ENCODE measurements around the gene CHAT.

CHAT gene

DNA sequence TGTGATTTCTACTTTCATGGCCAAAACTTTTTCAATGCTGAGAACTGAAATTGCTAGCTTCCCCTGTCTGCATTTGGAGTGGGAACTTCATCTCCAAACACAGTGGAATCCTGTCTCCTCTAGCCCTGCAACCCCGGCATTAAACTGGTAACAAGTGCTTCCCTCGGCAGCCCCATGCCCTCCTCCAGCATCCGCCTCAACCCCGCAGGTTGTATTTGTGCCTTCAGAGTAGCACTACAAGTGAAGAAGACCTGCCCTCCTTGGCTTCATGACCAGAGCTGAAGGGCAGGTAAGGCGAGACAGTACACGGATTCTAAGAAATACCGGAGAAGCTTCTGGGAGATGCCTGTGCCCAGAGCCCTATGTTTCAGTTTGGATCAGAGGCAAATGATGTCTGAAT, 82.5 kb downstream of the CHAT start:
- H2AFZ ChIP-seq (ENCODE audit: low read depth, low read length), result no peak overlapping the region
- H3K4me1 ChIP-seq (ENCODE audit: control insufficient read depth, insufficient read depth, low read depth, low read length), result no peaks in the 10 kb centered on the region
- H3K27ac ChIP-seq (ENCODE audit: low read length, poor library complexity, severe bottlenecking), result no peak overlapping the region
- no peaks in the 10 kb centered on the region for H3K79me1 ChIP-seq (replicated peaks; ENCODE audit: low read length, poor library complexity, severe bottlenecking)
- no peak overlapping the region for H2AK5ac ChIP-seq (ENCODE audit: low read length, severe bottlenecking)
- no peak overlapping the region for H3K14ac ChIP-seq (ENCODE audit: low read length in 2 of 2)
- 84% methylated on average over 7 of the region's 7 CpGs for WGBS
- H3K18ac ChIP-seq (ENCODE audit: low read depth in 1 of 2, low read length in 2 of 2), result no peak overlapping the region
- no peak overlapping the region for H3K9ac ChIP-seq (ENCODE audit: low read length)
- H3K36me3 ChIP-seq (ENCODE audit: control insufficient read depth in 1 of 2, insufficient read depth in 2 of 2, low read depth in 1 of 2, low read length in 2 of 2), result no peaks in the 10 kb centered on the region
- H4K91ac ChIP-seq (ENCODE audit: low read length), result no peak overlapping the region
- no peak overlapping the region for H3K4ac ChIP-seq (ENCODE audit: low read depth in 1 of 2, low read length in 2 of 2)
- no peak overlapping the region for H2BK120ac ChIP-seq (ENCODE audit: low read depth, low read length)
- H3K4me2 ChIP-seq (ENCODE audit: low read length, poor library complexity, severe bottlenecking), result no peak overlapping the region
- no peak overlapping the region for H2BK15ac ChIP-seq (ENCODE audit: low read depth, poor library complexity, severe bottlenecking)
- no peak overlapping the region for H3K4me3 ChIP-seq (ENCODE audit: insufficient read depth in 1 of 2, low read depth in 1 of 2, low read length in 2 of 2)
- no peak overlapping the region for H3K23ac ChIP-seq (ENCODE audit: low read length in 2 of 2)
- no peak overlapping the region for H2BK5ac ChIP-seq (ENCODE audit: low read depth, low read length, poor library complexity, severe bottlenecking)
- H3K9me3 ChIP-seq (ENCODE audit: control insufficient read depth, low read length), result peaks cover 3% of the 10 kb centered on the region
- peaks cover 20 to 74% of the 10 kb centered on the region in 2 experiments for H3K27me3 ChIP-seq (ENCODE audit: control insufficient read depth in 1 of 2, insufficient read depth in 1 of 2, low read length in 2 of 2)
- H4K8ac ChIP-seq (ENCODE audit: low read length), result no peak overlapping the region
- no peak for DNase-seq
- H2BK12ac ChIP-seq (ENCODE audit: low read length in 2 of 2), result no peak overlapping the region

DNA sequence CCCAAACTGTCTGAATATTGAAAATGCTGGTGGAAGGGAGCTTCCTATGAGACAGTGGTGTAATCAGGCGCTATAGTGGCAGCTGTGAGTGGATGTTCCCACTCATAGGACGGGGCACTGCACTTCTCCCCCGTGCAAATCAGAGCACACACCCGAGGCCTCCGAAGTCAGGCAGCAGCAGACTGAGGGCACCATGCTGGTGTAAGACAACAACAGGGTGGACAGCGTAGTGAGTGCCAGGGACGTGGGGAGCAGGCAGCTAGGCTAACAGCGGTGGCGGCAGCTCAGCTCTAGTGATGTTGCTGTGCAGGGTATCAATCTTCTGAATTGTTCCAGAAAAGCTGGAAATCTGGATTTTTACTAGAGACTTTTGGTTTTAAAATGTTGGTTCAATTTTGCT, 84.8 kb downstream of the CHAT start:
- no peak overlapping the region for H2AK5ac ChIP-seq (ENCODE audit: low read length, severe bottlenecking)
- no peak overlapping the region for H4K8ac ChIP-seq (ENCODE audit: low read length)
- no peak overlapping the region for H3K27ac ChIP-seq (ENCODE audit: low read length, poor library complexity, severe bottlenecking)
- H3K23ac ChIP-seq (ENCODE audit: low read length in 2 of 2), result no peak overlapping the region
- 80% methylated on average over 9 of the region's 9 CpGs for WGBS
- H2BK15ac ChIP-seq (ENCODE audit: low read depth, poor library complexity, severe bottlenecking), result no peak overlapping the region
- no peak overlapping the region for H3K4ac ChIP-seq (ENCODE audit: low read depth in 1 of 2, low read length in 2 of 2)
- H3K18ac ChIP-seq (ENCODE audit: low read depth in 1 of 2, low read length in 2 of 2), result no peak overlapping the region
- H3K4me1 ChIP-seq (ENCODE audit: control insufficient read depth, insufficient read depth, low read depth, low read length), result no peaks in the 10 kb centered on the region
- H2BK120ac ChIP-seq (ENCODE audit: low read depth, low read length), result no peak overlapping the region
- H2AFZ ChIP-seq (ENCODE audit: low read depth, low read length), result no peak overlapping the region
- no peaks in the 10 kb centered on the region for H3K79me1 ChIP-seq (replicated peaks; ENCODE audit: low read length, poor library complexity, severe bottlenecking)
- no peak overlapping the region for H2BK5ac ChIP-seq (ENCODE audit: low read depth, low read length, poor library complexity, severe bottlenecking)
- H3K9ac ChIP-seq (ENCODE audit: low read length), result no peak overlapping the region
- H2BK12ac ChIP-seq (ENCODE audit: low read length in 2 of 2), result no peak overlapping the region
- no peak overlapping the region for H3K4me3 ChIP-seq (ENCODE audit: insufficient read depth in 1 of 2, low read depth in 1 of 2, low read length in 2 of 2)
- H3K4me2 ChIP-seq (ENCODE audit: low read length, poor library complexity, severe bottlenecking), result no peak overlapping the region
- H3K36me3 ChIP-seq (ENCODE audit: control insufficient read depth in 1 of 2, insufficient read depth in 2 of 2, low read depth in 1 of 2, low read length in 2 of 2), result no peaks in the 10 kb centered on the region
- no peaks in the 10 kb centered on the region for H3K9me3 ChIP-seq (ENCODE audit: control insufficient read depth, low read length)
- no peak overlapping the region for H3K14ac ChIP-seq (ENCODE audit: low read length in 2 of 2)
- peaks cover 5 to 52% of the 10 kb centered on the region in 2 experiments for H3K27me3 ChIP-seq (ENCODE audit: control insufficient read depth in 1 of 2, insufficient read depth in 1 of 2, low read length in 2 of 2)
- DNase-seq, result no peak
- no peak overlapping the region for H4K91ac ChIP-seq (ENCODE audit: low read length)

DNA sequence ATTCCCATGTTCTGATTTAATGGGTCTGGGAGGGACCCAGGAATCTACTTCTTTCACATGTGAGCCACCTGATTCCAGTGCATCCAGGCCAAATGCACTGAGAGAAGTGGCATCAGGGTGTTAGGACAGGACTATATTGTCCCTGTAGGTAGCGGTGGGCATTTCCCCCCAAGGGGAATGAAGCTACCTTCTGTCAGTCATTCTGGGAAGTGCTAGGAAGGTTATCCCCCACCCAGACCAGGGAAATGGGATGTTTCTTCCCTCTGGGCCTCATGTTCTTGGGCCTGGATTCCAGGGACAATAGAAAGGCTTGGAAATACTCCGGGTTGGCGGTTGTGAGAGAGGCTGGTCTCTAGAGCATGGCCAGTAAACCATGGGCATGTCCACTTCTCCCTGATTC, 86.4 kb downstream of the CHAT start:
- Histone ChIP-seq H4K8ac (ENCODE audit: low read length) (no peak overlapping the region), H3K9me3 (ENCODE audit: control insufficient read depth, low read length) (no peaks in the 10 kb centered on the region), H3K27me3 (ENCODE audit: control insufficient read depth in 1 of 2, insufficient read depth in 1 of 2, low read length in 2 of 2) (peaks cover 1 to 44% of the 10 kb centered on the region in 2 experiments), H4K91ac (ENCODE audit: low read length) (no peak overlapping the region), H3K14ac (ENCODE audit: low read length in 2 of 2) (no peak overlapping the region), H3K23ac (ENCODE audit: low read length in 2 of 2) (no peak overlapping the region), H2AK5ac (ENCODE audit: low read length, severe bottlenecking) (no peak overlapping the region), H3K4me2 (ENCODE audit: low read length, poor library complexity, severe bottlenecking) (no peak overlapping the region), H2BK120ac (ENCODE audit: low read depth, low read length) (no peak overlapping the region), H3K4ac (ENCODE audit: low read depth in 1 of 2, low read length in 2 of 2) (no peak overlapping the region), H3K4me3 (ENCODE audit: insufficient read depth in 1 of 2, low read depth in 1 of 2, low read length in 2 of 2) (no peak overlapping the region), H3K27ac (ENCODE audit: low read length, poor library complexity, severe bottlenecking) (no peak overlapping the region), H3K36me3 (ENCODE audit: control insufficient read depth in 1 of 2, insufficient read depth in 2 of 2, low read depth in 1 of 2, low read length in 2 of 2) (no peaks in the 10 kb centered on the region), H3K79me1 (replicated peaks; ENCODE audit: low read length, poor library complexity, severe bottlenecking) (no peaks in the 10 kb centered on the region), H2AFZ (ENCODE audit: low read depth, low read length) (no peak overlapping the region), H2BK15ac (ENCODE audit: low read depth, poor library complexity, severe bottlenecking) (no peak overlapping the region), H3K9ac (ENCODE audit: low read length) (no peak overlapping the region), H3K4me1 (ENCODE audit: control insufficient read depth, insufficient read depth, low read depth, low read length) (no peaks in the 10 kb centered on the region), H2BK12ac (ENCODE audit: low read length in 2 of 2) (no peak overlapping the region), H3K18ac (ENCODE audit: low read depth in 1 of 2, low read length in 2 of 2) (no peak overlapping the region), H2BK5ac (ENCODE audit: low read depth, low read length, poor library complexity, severe bottlenecking) (no peak overlapping the region)
- 78% methylated on average over 1 of the region's 3 CpGs for WGBS
- no peak for DNase-seq

DNA sequence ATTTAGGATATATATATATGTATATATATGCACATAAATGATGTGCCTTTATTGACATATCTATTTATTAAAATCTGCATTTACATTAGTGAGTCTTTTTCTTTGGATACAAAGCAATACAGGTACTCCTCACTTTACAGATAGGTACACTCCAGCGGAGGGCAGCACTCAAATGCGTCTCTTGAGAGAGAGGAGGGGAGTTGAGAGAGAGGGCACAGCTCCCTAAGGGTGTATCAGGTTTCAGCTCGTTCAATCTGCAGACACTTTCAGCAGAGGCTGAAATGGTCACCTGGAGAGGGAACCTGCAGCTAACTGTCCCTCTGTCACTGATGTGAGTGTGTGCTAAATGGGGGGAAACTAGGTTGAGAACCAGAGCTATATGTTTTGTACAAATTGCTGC, 87.2 kb downstream of the CHAT start:
- DNase-seq, result no peak
- H4K8ac ChIP-seq (ENCODE audit: low read length), result no peak overlapping the region
- H2BK12ac ChIP-seq (ENCODE audit: low read length in 2 of 2), result no peak overlapping the region
- no peak overlapping the region for H4K91ac ChIP-seq (ENCODE audit: low read length)
- H3K27me3 ChIP-seq (ENCODE audit: control insufficient read depth in 1 of 2, insufficient read depth in 1 of 2, low read length in 2 of 2), result peaks cover 0 to 41% of the 10 kb centered on the region in 2 experiments
- H3K4me3 ChIP-seq (ENCODE audit: insufficient read depth in 1 of 2, low read depth in 1 of 2, low read length in 2 of 2), result no peak overlapping the region
- no peaks in the 10 kb centered on the region for H3K79me1 ChIP-seq (replicated peaks; ENCODE audit: low read length, poor library complexity, severe bottlenecking)
- no peak overlapping the region for H3K4me2 ChIP-seq (ENCODE audit: low read length, poor library complexity, severe bottlenecking)
- no peaks in the 10 kb centered on the region for H3K4me1 ChIP-seq (ENCODE audit: control insufficient read depth, insufficient read depth, low read depth, low read length)
- H3K18ac ChIP-seq (ENCODE audit: low read depth in 1 of 2, low read length in 2 of 2), result no peak overlapping the region
- WGBS, result 12% methylated on average over 3 of the region's 3 CpGs
- H3K9me3 ChIP-seq (ENCODE audit: control insufficient read depth, low read length), result no peaks in the 10 kb centered on the region
- H3K14ac ChIP-seq (ENCODE audit: low read length in 2 of 2), result no peak overlapping the region
- no peak overlapping the region for H2BK120ac ChIP-seq (ENCODE audit: low read depth, low read length)
- no peak overlapping the region for H3K4ac ChIP-seq (ENCODE audit: low read depth in 1 of 2, low read length in 2 of 2)
- H3K36me3 ChIP-seq (ENCODE audit: control insufficient read depth in 1 of 2, insufficient read depth in 2 of 2, low read depth in 1 of 2, low read length in 2 of 2), result no peaks in the 10 kb centered on the region
- no peak overlapping the region for H2BK15ac ChIP-seq (ENCODE audit: low read depth, poor library complexity, severe bottlenecking)
- no peak overlapping the region for H3K27ac ChIP-seq (ENCODE audit: low read length, poor library complexity, severe bottlenecking)
- no peak overlapping the region for H2AFZ ChIP-seq (ENCODE audit: low read depth, low read length)
- H2AK5ac ChIP-seq (ENCODE audit: low read length, severe bottlenecking), result no peak overlapping the region
- H3K9ac ChIP-seq (ENCODE audit: low read length), result no peak overlapping the region
- H3K23ac ChIP-seq (ENCODE audit: low read length in 2 of 2), result no peak overlapping the region
- no peak overlapping the region for H2BK5ac ChIP-seq (ENCODE audit: low read depth, low read length, poor library complexity, severe bottlenecking)

Data from mesenchymal stem cell (in vitro differentiated cells and primary cell).